T-helper 9 cell (primary cell): Measurements from ENCODE around the gene SLC16A3.

Experiments
- DNase-seq: peaks from one replicate; pipeline ENCODE4 v3.0.0-alpha.2; 2020

Gene SLC16A3

GRCh38 chr17:82237083-82237745, 8.4 kb downstream of the SLC16A3 start:
- no peak for DNase-seq

- no peak for DNase-seq
These were observed 9.1 kb downstream of the SLC16A3 start for GRCh38 chr17:82237746-82238471.

- DNase-seq, result peak; percentile 68
These were observed 9.8 kb downstream of the SLC16A3 start for GRCh38 chr17:82238472-82239201.

- DNase-seq, result no peak
These were observed 10.6 kb downstream of the SLC16A3 start for GRCh38 chr17:82239401-82239925.

DNA sequence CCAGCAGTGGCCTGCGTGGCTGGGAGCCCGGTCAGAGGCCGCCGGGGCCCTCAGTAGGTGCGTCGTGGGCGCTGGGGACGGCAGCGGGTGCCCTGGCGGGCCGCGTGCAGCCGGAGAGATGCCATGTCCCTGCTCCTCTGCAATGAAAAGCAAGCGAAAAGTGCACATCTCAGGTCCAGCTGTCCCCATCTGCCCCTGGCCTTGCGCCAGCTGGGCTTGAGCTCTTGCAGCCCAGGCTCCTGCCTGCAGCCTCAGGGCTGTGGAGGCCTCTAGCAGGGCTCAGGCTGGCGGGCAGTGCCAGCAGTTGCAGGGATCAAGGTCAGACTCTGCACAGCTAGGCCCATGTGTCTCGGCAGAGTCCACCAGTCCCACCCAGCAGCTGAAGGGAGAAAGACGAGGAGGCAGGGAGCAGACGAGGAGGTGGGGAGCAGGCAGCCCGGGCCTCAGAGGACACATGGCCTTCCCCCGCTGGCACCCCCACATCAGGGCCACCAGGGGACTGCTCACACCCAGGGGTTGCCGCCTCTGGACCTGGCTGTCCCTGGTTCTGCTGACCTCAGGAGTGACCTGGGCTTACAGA, 11.2 kb downstream of the SLC16A3 start:
- DNase-seq, result no peak

DNA sequence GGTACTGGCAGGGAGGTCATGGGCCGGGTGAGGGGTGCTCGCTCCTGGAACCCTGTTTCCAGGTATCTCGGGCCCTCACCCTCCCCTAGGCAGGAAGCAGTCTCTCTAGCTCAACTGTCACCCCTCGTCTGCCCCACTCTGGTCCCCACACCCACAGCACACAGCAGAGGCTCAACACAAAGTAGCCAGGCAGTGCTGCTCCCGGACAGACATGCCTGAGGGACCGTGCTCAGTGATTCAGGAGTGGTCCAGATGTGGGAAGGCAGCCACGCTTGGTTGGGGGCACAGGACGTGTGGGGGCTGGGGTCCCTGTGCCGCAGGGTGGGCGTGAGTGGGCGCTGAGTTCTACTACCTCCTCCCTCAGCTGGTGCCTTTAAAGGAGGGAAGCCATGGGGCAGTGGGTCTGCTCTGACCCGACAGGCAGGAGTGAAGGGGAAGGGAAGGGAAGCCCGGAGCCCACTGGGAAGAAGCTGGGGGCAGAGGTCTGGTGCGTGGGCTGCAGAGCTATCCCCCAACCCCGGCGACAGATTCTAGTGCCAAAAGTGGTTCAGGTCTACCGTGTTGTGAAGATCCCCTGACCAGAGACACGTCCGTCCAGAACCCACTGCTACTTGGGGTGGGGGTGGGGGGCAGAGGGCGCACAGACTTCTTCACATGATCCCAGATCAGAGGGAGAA, 11.8 kb downstream of the SLC16A3 start:
- DNase-seq, result no peak

GRCh38 chr17:82241183-82241925, 12.5 kb downstream of the SLC16A3 start:
- DNase-seq, result no peak

GRCh38 chr17:82241926-82242697, 13.3 kb downstream of the SLC16A3 start:
- DNase-seq, result no peak

GRCh38 chr17:82242698-82242976, 13.8 kb downstream of the SLC16A3 start:
- no peak for DNase-seq

DNA sequence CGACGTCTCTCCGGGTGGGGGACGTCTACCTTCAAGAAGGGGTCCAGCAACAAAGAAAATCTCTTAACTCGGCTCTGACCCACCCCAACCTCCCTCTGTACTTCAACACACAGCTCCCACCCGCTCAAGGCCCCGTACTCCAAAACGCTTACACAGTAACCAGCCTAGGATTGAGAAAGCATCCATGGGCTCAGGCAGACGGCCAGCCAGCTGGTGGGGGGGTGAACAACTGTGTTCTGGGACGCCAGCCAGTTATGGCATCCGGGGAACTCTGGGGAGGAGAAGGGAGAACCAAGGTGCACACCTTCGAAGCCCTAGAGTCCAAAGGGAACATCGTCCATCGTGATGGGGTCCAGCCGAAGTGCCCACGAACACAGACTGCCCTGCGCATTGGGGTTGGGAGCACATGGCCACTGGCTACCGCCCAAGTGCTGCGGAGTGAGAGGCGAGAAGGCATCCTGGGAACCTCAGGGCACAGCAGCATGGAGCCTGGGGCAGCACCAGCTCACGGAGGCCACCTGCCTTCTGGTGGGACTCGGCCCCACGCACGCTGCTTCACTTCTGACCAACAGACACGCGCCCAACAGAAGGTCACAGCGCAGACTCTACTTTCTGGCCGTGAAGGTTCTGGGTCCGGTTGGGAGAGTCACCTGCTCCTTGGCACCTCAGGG, 14.3 kb downstream of the SLC16A3 start:
- no peak for DNase-seq

- no peak for DNase-seq
These were observed 15.0 kb downstream of the SLC16A3 start for GRCh38 chr17:82243648-82244412.

DNA sequence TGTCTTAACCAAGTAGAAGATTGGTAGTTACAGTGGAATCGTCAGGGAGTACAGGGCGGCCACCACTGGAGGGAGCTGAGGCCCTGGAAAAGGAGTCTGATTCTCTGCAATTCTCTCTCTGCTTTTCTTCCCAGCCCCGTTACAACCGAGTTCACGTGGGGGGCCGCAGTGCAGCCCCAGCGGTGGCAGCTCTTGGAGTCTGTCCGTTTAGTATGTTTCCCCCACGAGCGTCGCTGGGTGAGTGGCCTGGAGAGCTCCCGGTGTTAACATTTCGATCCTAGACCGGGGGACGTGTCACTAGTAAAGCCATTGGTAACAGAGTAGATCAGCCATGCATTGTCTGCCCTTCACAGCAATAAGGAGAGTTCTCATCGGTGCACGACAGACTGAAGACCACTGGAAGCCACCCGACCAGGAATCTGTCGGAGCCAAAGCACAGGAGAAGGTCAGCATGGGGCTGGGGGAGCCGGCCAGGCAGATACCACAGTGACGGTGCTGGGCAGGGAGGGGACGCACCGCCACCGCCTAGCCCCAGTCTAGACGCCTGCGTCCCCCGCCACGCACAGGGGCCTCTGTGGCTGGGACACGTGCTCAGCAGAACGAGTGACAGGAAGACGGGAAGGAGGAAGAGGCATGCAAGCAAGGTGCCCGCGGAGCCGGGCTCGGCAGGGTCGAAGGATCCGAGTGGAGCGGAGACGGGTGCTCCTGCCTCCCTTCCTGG, 15.7 kb downstream of the SLC16A3 start:
- no peak for DNase-seq

GRCh38 chr17:82245134-82246039, 16.5 kb downstream of the SLC16A3 start:
- no peak for DNase-seq

GRCh38 chr17:82246040-82246364, 17.2 kb downstream of the SLC16A3 start:
- no peak for DNase-seq

GRCh38 chr17:82246365-82247181, 17.7 kb downstream of the SLC16A3 start:
- DNase-seq, result no peak

- DNase-seq, result no peak
These were observed 18.5 kb downstream of the SLC16A3 start for GRCh38 chr17:82247182-82247823.
